GM21390 (cell line): Measurements from ENCODE around the gene SLC9A6.
"Not testable (repeated sequence)": the region's sequence is repeated elsewhere in the genome, so short reads cannot be mapped to it uniquely, and the experiment has no call there.

Experiments
- ATAC-seq: cut with Tn5 transposase; IDR thresholded peaks from one replicate; pipeline ENCODE4 v1.9.1; 2021; ENCODE audit not compliant: unreplicated experiment

Gene SLC9A6

GRCh38 chrX:136061286-136061685, 76.1 kb downstream of the SLC9A6 start:
- no peak for ATAC-seq

GRCh38 chrX:136061696-136062095, 76.5 kb downstream of the SLC9A6 start:
- no peak for ATAC-seq

- no peak for ATAC-seq
Observed at GRCh38 chrX:136063340-136064079, 78.3 kb downstream of the SLC9A6 start.

GRCh38 chrX:136064661-136065043, 79.4 kb downstream of the SLC9A6 start:
- no peak for ATAC-seq

GRCh38 chrX:136065044-136065671, 79.9 kb downstream of the SLC9A6 start:
- no peak for ATAC-seq

- no peak for ATAC-seq
Observed at GRCh38 chrX:136067097-136067496, 81.9 kb downstream of the SLC9A6 start.

- no peak for ATAC-seq
Observed at GRCh38 chrX:136067966-136068365, 82.7 kb downstream of the SLC9A6 start.

- ATAC-seq = no peak
Observed at GRCh38 chrX:136076942-136077341, 91.7 kb downstream of the SLC9A6 start.

GRCh38 chrX:136080766-136081165, 95.5 kb downstream of the SLC9A6 start:
- no peak for ATAC-seq

- ATAC-seq = no peak
Observed at GRCh38 chrX:136086521-136086920, 101.3 kb downstream of the SLC9A6 start.

- ATAC-seq = not testable (repeated sequence)
Observed at GRCh38 chrX:136091898-136092297, 106.7 kb downstream of the SLC9A6 start.

- ATAC-seq = no peak
Observed at GRCh38 chrX:136094962-136095361, 109.7 kb downstream of the SLC9A6 start.
